ENCODE measurements around the gene GALNT14.

The GALNT14 gene

DNA sequence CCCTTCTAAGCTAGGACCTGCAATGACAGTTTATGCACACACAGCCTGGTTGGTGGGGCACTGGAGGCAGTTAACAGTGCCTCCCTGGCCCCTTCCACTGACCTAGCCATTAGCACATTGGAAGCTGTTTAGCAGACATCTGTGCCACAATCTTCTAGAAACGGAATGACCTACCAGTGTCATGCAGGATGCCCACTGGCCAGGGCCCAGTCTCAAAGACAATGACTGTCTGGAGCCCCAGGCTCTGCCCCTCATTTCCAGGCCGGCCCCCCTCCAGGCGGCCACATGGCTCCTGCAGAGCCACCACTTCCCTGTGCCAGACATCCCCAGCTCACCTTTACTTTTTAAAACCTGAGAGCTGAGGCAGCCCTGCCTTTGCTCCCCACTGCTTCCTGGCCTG, 207.5 kb downstream of the GALNT14 start (continued):
- TF ChIP-seq, protein P1, sequence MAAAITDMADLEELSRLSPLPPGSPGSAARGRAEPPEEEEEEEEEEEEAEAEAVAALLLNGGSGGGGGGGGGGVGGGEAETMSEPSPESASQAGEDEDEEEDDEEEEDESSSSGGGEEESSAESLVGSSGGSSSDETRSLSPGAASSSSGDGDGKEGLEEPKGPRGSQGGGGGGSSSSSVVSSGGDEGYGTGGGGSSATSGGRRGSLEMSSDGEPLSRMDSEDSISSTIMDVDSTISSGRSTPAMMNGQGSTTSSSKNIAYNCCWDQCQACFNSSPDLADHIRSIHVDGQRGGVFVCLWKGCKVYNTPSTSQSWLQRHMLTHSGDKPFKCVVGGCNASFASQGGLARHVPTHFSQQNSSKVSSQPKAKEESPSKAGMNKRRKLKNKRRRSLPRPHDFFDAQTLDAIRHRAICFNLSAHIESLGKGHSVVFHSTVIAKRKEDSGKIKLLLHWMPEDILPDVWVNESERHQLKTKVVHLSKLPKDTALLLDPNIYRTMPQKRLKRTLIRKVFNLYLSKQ (tag by site-specific recombination; IDR thresholded peaks at IDR 0.05; ENCODE audit: borderline replicate concordance), result no peak
- TF ChIP-seq ZFP37 (tag by site-specific recombination; IDR thresholded peaks at IDR 0.05) (no peak), ZSCAN16 (tag by site-specific recombination; IDR thresholded peaks at IDR 0.05) (no peak), ZNF76 (tag by site-specific recombination; IDR thresholded peaks at IDR 0.05; ENCODE audit: borderline replicate concordance, low read depth) (no peak), ZNF394 (tag by site-specific recombination; IDR thresholded peaks at IDR 0.05; ENCODE audit: borderline replicate concordance) (no peak)

DNA sequence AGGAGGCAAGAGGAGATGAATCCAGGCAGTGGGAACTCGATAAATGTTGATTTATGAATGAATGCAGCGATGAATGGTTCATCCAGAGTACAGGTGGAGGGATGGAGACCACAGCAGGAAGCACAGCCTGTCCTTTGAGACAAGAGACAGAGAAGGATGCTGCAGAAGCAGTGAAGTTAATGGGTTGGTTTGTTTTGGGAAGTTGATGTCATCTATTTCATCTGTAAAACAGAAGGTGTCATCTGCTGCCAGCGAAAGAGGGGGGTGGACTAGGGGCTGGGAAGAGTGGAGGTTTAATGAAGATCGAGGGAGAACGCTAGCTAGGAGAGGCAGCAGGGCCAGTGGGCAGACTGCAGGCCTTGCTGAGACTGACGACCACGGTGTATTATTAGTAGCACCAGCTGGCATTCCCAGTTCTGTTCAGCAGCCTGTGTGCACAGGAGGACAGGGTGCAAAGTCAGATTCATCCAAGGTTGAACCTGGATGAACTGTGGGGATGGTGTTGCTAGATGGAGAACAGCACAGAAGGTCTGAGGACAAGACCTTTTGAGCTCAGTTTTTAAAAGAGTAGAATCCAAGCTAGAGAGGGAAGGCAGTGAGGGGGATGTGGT, 210.7 kb downstream of the GALNT14 start:
- Histone ChIP-seq H3K36me3 (ENCODE audit: control insufficient read depth in 2 of 2, insufficient read depth in 1 of 2, low read length in 2 of 2) (no peaks in the 10 kb centered on the region), H3K4me3 (ENCODE audit: low read depth, low read length) (no peak overlapping the region), H3K27ac (ENCODE audit: extremely low read depth, low read depth, low read length) (no peak overlapping the region), H3K9me3 (ENCODE audit: control insufficient read depth, insufficient read depth, low read depth, low read length) (no peaks in the 10 kb centered on the region), H3K4me1 (ENCODE audit: control insufficient read depth, insufficient read depth, low read length) (no peaks in the 10 kb centered on the region)
- CTCF ChIA-PET, result no interaction called here
- TF ChIP-seq, protein P2, sequence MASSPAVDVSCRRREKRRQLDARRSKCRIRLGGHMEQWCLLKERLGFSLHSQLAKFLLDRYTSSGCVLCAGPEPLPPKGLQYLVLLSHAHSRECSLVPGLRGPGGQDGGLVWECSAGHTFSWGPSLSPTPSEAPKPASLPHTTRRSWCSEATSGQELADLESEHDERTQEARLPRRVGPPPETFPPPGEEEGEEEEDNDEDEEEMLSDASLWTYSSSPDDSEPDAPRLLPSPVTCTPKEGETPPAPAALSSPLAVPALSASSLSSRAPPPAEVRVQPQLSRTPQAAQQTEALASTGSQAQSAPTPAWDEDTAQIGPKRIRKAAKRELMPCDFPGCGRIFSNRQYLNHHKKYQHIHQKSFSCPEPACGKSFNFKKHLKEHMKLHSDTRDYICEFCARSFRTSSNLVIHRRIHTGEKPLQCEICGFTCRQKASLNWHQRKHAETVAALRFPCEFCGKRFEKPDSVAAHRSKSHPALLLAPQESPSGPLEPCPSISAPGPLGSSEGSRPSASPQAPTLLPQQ (tag by site-specific recombination; IDR thresholded peaks at IDR 0.05), result no peak
- no peak for TF ChIP-seq GLIS1 (tag by site-specific recombination; IDR thresholded peaks at IDR 0.05)
- TF ChIP-seq ZFP41 (tag by site-specific recombination; IDR thresholded peaks at IDR 0.05; ENCODE audit: borderline replicate concordance), result no peak
- no peak for TF ChIP-seq ZNF544 (tag by site-specific recombination; IDR thresholded peaks at IDR 0.05)
- POLR2A ChIA-PET, result no interaction called here

DNA sequence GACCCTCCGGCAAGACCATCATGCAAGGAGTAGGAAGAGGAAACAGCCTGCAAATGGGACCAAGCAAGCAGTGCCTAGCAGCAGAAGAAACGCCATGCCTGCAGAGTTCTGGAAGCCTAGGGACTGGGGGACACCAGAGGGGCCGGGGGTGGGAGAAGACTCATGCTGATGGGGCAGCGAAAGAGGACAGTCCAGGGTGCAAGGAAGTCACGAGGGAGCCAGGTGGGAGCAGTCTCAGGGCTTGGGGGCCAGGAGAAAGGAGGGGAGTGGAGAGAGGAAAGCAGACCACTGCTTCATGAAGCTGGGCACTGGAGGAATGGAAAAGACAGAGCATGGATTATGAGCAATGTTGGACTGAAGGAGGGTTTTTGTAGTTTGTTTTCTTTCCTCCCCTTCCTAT, 211.6 kb downstream of the GALNT14 start:
- no peak for TF ChIP-seq ZNF501 (tag by site-specific recombination; IDR thresholded peaks at IDR 0.05)
- no peak for TF ChIP-seq WT1 (tag by site-specific recombination; IDR thresholded peaks at IDR 0.05)
- no peaks in the 10 kb centered on the region for H3K9me3 ChIP-seq (ENCODE audit: control insufficient read depth, insufficient read depth, low read depth, low read length)
- no peak overlapping the region for H3K4me3 ChIP-seq (ENCODE audit: low read depth, low read length)
- H3K36me3 ChIP-seq (ENCODE audit: control insufficient read depth in 2 of 2, insufficient read depth in 1 of 2, low read length in 2 of 2), result no peaks in the 10 kb centered on the region
- no peaks in the 10 kb centered on the region for H3K4me1 ChIP-seq (ENCODE audit: control insufficient read depth, insufficient read depth, low read length)
- no peak overlapping the region for H3K27ac ChIP-seq (ENCODE audit: extremely low read depth, low read depth, low read length)
- POLR2A ChIA-PET, result no interaction called here
- CTCF ChIA-PET, result no interaction called here

DNA sequence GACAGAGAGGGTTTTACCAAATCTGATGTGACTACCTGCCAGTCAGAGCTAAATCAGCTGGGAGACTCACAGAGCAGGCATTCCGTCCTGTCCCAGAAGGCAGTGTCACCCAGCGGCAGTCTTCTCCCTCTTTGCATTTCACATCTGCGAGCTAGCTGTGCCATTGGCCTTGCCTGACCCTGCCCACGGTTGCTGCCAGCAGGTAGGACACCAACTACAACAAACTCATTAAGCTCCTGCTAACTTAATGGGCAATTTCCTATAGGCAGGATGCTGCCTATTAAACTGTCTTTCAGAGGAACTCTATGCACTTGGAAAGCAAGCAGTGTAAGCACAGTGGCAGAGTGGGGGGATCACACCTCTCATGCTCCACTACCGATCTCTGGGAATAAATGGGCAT, 214.6 kb downstream of the GALNT14 start:
- no peak overlapping the region for H3K4me3 ChIP-seq (ENCODE audit: low read depth, low read length)
- no peaks in the 10 kb centered on the region for H3K4me1 ChIP-seq (ENCODE audit: control insufficient read depth, insufficient read depth, low read length)
- no peaks in the 10 kb centered on the region for H3K36me3 ChIP-seq (ENCODE audit: control insufficient read depth in 2 of 2, insufficient read depth in 1 of 2, low read length in 2 of 2)
- no peak for TF ChIP-seq GLI4 (tag by site-specific recombination; IDR thresholded peaks at IDR 0.05)
- POLR2A ChIA-PET, result no interaction called here
- H3K27ac ChIP-seq (ENCODE audit: extremely low read depth, low read depth, low read length), result no peak overlapping the region
- H3K9me3 ChIP-seq (ENCODE audit: control insufficient read depth, insufficient read depth, low read depth, low read length), result no peaks in the 10 kb centered on the region
- CTCF ChIA-PET, result interaction anchor here (1.3 kb wide), 1 partner anchor 8 kb away, joined by 3 read pairs; no protein-coding TSS in a partner anchor

DNA sequence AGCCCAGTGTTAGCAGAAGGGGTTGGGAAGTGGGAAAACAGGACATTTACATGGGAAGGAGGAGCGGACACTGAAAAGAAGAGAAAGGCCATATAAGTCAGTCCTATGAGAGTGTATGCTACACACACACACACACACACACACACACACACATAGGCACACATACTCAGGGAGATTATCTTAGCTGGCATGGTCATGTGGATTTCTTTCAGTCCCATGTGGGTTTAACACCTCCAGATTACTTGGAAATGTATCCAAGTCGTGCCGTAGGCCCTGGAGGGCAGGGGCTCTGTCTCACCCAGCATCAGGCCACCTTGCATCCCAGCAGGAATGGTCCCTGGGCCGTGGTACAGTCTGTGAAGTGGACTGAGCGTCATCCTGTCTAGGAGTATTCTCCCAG, 217.7 kb downstream of the GALNT14 start:
- CTCF ChIA-PET, result no interaction called here
- no peaks in the 10 kb centered on the region for H3K9me3 ChIP-seq (ENCODE audit: control insufficient read depth, insufficient read depth, low read depth, low read length)
- H3K4me1 ChIP-seq (ENCODE audit: control insufficient read depth, insufficient read depth, low read length), result no peaks in the 10 kb centered on the region
- no peak overlapping the region for H3K4me3 ChIP-seq (ENCODE audit: low read depth, low read length)
- POLR2A ChIA-PET, result no interaction called here
- H3K36me3 ChIP-seq (ENCODE audit: control insufficient read depth in 2 of 2, insufficient read depth in 1 of 2, low read length in 2 of 2), result no peaks in the 10 kb centered on the region
- H3K27ac ChIP-seq (ENCODE audit: extremely low read depth, low read depth, low read length), result no peak overlapping the region
- TF ChIP-seq ZBTB20 (tag by site-specific recombination; IDR thresholded peaks at IDR 0.05), result no peak
- no peak for TF ChIP-seq HOXC10 (CRISPR knock-in tag; IDR thresholded peaks at IDR 0.05)
- no peak for TF ChIP-seq KLF8 (tag by site-specific recombination; IDR thresholded peaks at IDR 0.05)
- TF ChIP-seq, protein P3, sequence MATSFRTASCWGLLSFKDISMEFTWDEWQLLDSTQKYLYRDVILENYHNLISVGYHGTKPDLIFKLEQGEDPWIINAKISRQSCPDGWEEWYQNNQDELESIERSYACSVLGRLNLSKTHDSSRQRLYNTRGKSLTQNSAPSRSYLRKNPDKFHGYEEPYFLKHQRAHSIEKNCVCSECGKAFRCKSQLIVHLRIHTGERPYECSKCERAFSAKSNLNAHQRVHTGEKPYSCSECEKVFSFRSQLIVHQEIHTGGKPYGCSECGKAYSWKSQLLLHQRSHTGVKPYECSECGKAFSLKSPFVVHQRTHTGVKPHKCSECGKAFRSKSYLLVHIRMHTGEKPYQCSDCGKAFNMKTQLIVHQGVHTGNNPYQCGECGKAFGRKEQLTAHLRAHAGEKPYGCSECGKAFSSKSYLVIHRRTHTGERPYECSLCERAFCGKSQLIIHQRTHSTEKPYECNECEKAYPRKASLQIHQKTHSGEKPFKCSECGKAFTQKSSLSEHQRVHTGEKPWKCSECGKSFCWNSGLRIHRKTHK (tag by site-specific recombination; IDR thresholded peaks at IDR 0.05), result no peak
- TF ChIP-seq, protein P4, sequence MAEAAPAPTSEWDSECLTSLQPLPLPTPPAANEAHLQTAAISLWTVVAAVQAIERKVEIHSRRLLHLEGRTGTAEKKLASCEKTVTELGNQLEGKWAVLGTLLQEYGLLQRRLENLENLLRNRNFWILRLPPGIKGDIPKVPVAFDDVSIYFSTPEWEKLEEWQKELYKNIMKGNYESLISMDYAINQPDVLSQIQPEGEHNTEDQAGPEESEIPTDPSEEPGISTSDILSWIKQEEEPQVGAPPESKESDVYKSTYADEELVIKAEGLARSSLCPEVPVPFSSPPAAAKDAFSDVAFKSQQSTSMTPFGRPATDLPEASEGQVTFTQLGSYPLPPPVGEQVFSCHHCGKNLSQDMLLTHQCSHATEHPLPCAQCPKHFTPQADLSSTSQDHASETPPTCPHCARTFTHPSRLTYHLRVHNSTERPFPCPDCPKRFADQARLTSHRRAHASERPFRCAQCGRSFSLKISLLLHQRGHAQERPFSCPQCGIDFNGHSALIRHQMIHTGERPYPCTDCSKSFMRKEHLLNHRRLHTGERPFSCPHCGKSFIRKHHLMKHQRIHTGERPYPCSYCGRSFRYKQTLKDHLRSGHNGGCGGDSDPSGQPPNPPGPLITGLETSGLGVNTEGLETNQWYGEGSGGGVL (tag by site-specific recombination; IDR thresholded peaks at IDR 0.05), result no peak
- TF ChIP-seq, protein P5, sequence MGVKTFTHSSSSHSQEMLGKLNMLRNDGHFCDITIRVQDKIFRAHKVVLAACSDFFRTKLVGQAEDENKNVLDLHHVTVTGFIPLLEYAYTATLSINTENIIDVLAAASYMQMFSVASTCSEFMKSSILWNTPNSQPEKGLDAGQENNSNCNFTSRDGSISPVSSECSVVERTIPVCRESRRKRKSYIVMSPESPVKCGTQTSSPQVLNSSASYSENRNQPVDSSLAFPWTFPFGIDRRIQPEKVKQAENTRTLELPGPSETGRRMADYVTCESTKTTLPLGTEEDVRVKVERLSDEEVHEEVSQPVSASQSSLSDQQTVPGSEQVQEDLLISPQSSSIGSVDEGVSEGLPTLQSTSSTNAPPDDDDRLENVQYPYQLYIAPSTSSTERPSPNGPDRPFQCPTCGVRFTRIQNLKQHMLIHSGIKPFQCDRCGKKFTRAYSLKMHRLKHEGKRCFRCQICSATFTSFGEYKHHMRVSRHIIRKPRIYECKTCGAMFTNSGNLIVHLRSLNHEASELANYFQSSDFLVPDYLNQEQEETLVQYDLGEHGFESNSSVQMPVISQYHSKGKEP (tag by site-specific recombination; IDR thresholded peaks at IDR 0.05), result no peak
- TF ChIP-seq ZNF626 (tag by site-specific recombination; IDR thresholded peaks at IDR 0.05), result no peak
